PC-9 (cell line): ENCODE measurements around the gene HINFP. TPM values are rescaled to one million over a fixed set of nuclear protein-coding genes. Genes with fewer than 3 reads are reported as not detected.

Experiments used
- BruUV-seq: library from RNA; stranded (reverse); fragments of 400-500 nt; replicated peaks from 2 replicates; lab custom pipeline; 2021; lab: Mats Ljungman, UMichigan
- CTCF ChIA-PET: fragments of 300-600 bp; sonication (Branson Sonifier 250); formaldehyde crosslinking; loops from one replicate; lab custom pipeline; 2022; ENCODE audit warnings: antibody characterized with exemption; lab: Charles Lee
- POLR2A ChIA-PET: fragments of 300-600 bp; sonication (Branson Sonifier 250); formaldehyde crosslinking; loops from one replicate; lab custom pipeline; 2022; ENCODE audit warnings: antibody characterized with exemption; ENCODE audit not compliant: unreplicated experiment; lab: Charles Lee
- DNase-seq, 2 experiments: peaks; one replicate each; pipeline versions ENCODE4 v3.0.0 to v3.0.0-alpha.2; 2015 to 2022; ENCODE audit warnings: mixed read lengths in 1 of 2
- H2AFZ ChIP-seq: fragments of 200-600 bp; sonication (generic); 2 replicates; pipeline ENCODE4 v1.8.1; 2017; ENCODE audit warnings: antibody characterized with exemption
- H3F3A ChIP-seq: fragments of 200-600 bp; sonication (generic); 2 replicates; pipeline ENCODE4 v1.8.1; 2017; ENCODE audit warnings: antibody characterized with exemption, mild to moderate bottlenecking, low read depth; ENCODE audit not compliant: insufficient read depth
- H3K27ac ChIP-seq: fragments of 200-600 bp; sonication (generic); 2 replicates; pipeline ENCODE4 v1.6.1; 2016; ENCODE audit warnings: mixed run types
- H3K27me3 ChIP-seq: fragments of 200-600 bp; sonication (generic); 2 replicates; pipeline ENCODE4 v1.6.1; 2016; ENCODE audit warnings: low read depth, mixed run types; ENCODE audit not compliant: insufficient read depth
- H3K36me3 ChIP-seq: fragments of 200-600 bp; sonication (generic); 2 replicates; pipeline ENCODE4 v1.6.1; 2016; ENCODE audit warnings: low read depth, mixed run types
- H3K4me1 ChIP-seq: fragments of 200-600 bp; sonication (generic); replicated peaks from 2 replicates; pipeline ENCODE4 v1.6.1; 2016; ENCODE audit warnings: mixed run types; ENCODE audit not compliant: insufficient read depth
- H3K4me2 ChIP-seq: fragments of 200-600 bp; sonication (generic); 2 replicates; pipeline ENCODE4 v1.6.1; 2017; ENCODE audit warnings: mixed run types
- H3K4me3 ChIP-seq: fragments of 200-600 bp; sonication (generic); 2 replicates; pipeline ENCODE4 v1.6.1; 2016; ENCODE audit warnings: mixed run types
- H3K79me2 ChIP-seq: fragments of 200-600 bp; sonication (generic); 2 replicates; pipeline ENCODE4 v1.6.1; 2017; ENCODE audit warnings: low read depth, mixed run types
- H3K9me2 ChIP-seq: fragments of 200-600 bp; sonication (generic); 2 replicates; pipeline ENCODE4 v1.8.1; 2017; ENCODE audit warnings: mild to moderate bottlenecking; ENCODE audit not compliant: insufficient read depth
- H3K9me3 ChIP-seq: fragments of 200-600 bp; sonication (generic); 2 replicates; pipeline ENCODE4 v1.8.1; 2016; ENCODE audit warnings: low read depth; ENCODE audit not compliant: insufficient read depth
- H4K20me1 ChIP-seq: fragments of 200-600 bp; sonication (generic); 2 replicates; pipeline ENCODE4 v1.8.1; 2017; ENCODE audit not compliant: insufficient read depth
- EZH2 ChIP-seq: fragments of 200-600 bp; sonication (generic); IDR thresholded peaks from 2 replicates; pipeline ENCODE4 v1.8.0; 2017; ENCODE audit warnings: antibody characterized with exemption, low read depth
- intact Hi-C: fragments of 100-400 bp; cut with micrococcal nuclease; formaldehyde crosslinking; loops from one replicate; pipeline ENCODE4 v1.10.0; 2022; ENCODE audit not compliant: unreplicated experiment
- total RNA-seq: library from RNA; stranded (reverse); gene quantifications from 2 replicates; pipeline ENCODE4 v1.2.3, GENCODE V29; 2021
- TF ChIP-seq, protein P1 (sequence below): fragments of 200-600 bp; sonication (generic); conservative IDR thresholded peaks from 2 replicates; pipeline ENCODE4 v1.6.1; 2017; ENCODE audit warnings: mixed run types, antibody characterized with exemption, mild to moderate bottlenecking, moderate library complexity

The HINFP gene
- total RNA-seq, 1 experiment from 2014 or later = 35.5 TPM

DNA sequence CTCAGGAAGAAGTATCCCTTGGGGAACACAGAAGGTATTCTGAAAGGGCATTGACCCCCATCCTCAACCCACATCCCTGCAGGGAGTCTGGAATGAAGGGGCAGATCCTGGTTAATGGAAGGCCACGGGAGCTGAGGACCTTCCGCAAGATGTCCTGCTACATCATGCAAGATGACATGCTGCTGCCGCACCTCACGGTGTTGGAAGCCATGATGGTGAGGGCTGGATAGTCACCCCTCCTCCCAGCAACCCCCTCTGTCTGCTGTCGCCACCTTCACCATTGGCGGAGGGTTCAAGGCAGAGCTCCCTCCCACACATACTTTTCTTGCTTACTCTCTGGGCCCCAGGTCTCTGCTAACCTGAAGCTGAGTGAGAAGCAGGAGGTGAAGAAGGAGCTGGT lies 32.8 kb downstream of the HINFP start:
- no peaks in the 10 kb centered on the region for H4K20me1 ChIP-seq
- 0 out of 2 replicates have a peak, but pooled peaks cover 7% of the 10 kb centered on the region for H3F3A ChIP-seq
- H3K27me3 ChIP-seq = peaks cover 38% of the 10 kb centered on the region
- no peaks in the 10 kb centered on the region for H3K9me2 ChIP-seq
- TF ChIP-seq, protein P1, sequence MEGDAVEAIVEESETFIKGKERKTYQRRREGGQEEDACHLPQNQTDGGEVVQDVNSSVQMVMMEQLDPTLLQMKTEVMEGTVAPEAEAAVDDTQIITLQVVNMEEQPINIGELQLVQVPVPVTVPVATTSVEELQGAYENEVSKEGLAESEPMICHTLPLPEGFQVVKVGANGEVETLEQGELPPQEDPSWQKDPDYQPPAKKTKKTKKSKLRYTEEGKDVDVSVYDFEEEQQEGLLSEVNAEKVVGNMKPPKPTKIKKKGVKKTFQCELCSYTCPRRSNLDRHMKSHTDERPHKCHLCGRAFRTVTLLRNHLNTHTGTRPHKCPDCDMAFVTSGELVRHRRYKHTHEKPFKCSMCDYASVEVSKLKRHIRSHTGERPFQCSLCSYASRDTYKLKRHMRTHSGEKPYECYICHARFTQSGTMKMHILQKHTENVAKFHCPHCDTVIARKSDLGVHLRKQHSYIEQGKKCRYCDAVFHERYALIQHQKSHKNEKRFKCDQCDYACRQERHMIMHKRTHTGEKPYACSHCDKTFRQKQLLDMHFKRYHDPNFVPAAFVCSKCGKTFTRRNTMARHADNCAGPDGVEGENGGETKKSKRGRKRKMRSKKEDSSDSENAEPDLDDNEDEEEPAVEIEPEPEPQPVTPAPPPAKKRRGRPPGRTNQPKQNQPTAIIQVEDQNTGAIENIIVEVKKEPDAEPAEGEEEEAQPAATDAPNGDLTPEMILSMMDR = no peak
- no peak for TF ChIP-seq EZH2
- no peak overlapping the region for H3K4me2 ChIP-seq
- no peak overlapping the region for H3K27ac ChIP-seq
- POLR2A ChIA-PET = no interaction called here
- CTCF ChIA-PET = no interaction called here
- H2AFZ ChIP-seq = no peak overlapping the region
- no peak for DNase-seq
- H3K4me1 ChIP-seq = no peaks in the 10 kb centered on the region
- BruUV-seq = no TSS peak
- intact Hi-C loops = no loop called here
- H3K79me2 ChIP-seq = no peaks in the 10 kb centered on the region
- no peaks in the 10 kb centered on the region for H3K9me3 ChIP-seq
- no peaks in the 10 kb centered on the region for H3K36me3 ChIP-seq
- H3K4me3 ChIP-seq = no peak overlapping the region

DNA sequence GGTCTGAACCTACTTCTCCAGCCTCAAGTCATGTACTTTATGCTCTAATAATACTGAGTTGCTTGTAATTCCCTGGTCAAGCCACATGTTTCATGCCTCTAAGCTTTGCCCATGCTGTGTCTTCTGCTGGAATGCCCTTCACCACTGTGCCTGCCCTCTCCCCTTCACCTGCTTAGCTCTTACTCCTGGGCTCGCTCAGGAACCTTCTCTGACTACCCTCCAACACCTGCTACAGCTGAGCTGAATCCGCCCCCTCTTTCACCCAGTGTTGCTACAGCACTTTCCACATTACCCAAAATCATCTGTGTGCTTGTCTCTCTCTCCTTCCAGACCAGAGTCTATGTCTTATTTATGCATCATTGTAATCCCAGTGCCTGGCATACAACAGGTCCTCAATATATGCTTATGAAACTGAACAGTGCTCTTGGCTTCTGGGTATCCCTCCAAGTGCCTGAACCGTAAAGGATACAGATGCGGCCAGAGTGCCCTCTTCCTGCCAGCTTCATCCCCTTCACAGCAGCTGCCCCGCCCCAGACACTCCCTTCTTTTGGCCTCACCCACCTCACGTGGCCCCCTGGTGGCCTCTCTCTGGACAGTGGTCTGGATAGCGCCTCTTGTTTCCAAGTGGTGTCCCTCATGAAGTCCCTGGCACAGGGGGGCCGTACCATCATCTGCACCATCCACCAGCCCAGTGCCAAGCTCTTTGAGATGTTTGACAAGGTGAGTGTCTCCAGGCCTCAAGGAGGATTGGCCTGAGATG lies 34.5 kb downstream of the HINFP start:
- H3K36me3 ChIP-seq = no peaks in the 10 kb centered on the region
- H3K9me2 ChIP-seq = no peaks in the 10 kb centered on the region
- no TSS peak for BruUV-seq
- no peaks in the 10 kb centered on the region for H3K9me3 ChIP-seq
- H4K20me1 ChIP-seq = no peaks in the 10 kb centered on the region
- peaks cover 24% of the 10 kb centered on the region for H3K27me3 ChIP-seq
- no peak for DNase-seq
- no peak overlapping the region for H2AFZ ChIP-seq
- ChIA-PET POLR2A (interaction anchor here (0.6 kb wide), 1 partner anchor 50 kb away, joined by 6 read pairs; no protein-coding TSS in a partner anchor), CTCF (interaction anchor here (1.2 kb wide), 1 partner anchor 11 kb away, joined by 5 read pairs; no protein-coding TSS in a partner anchor)
- H3K79me2 ChIP-seq = no peaks in the 10 kb centered on the region
- TF ChIP-seq EZH2 = no peak
- TF ChIP-seq, protein P1 = peak; percentile 50; the same call in 1 of the 2 replicates
- H3K27ac ChIP-seq = no peak overlapping the region
- no peaks in the 10 kb centered on the region for H3K4me1 ChIP-seq
- no peaks in the 10 kb centered on the region for H3F3A ChIP-seq
- H3K4me2 ChIP-seq = no peak overlapping the region
- intact Hi-C loops = no loop called here
- H3K4me3 ChIP-seq = no peak overlapping the region

DNA sequence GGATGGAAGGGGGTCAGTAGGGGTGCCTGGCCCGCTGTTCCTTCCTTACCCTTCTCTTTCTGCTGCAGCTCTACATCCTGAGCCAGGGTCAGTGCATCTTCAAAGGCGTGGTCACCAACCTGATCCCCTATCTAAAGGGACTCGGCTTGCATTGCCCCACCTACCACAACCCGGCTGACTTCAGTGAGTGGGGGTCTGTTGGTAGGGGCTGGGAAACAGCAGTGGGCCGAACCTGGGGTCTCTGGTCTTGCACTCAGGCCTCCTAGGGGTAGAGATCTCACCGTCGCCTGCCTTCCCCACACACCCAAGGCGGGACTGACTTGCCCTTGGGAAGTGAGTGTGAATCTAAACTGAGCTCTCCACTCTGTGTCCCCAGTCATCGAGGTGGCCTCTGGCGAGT lies 35.1 kb downstream of the HINFP start:
- Histone ChIP-seq H3K36me3 (no peaks in the 10 kb centered on the region), H3K27ac (no peak overlapping the region), H3K9me3 (no peaks in the 10 kb centered on the region), H2AFZ (no peak overlapping the region), H4K20me1 (no peaks in the 10 kb centered on the region), H3K4me2 (no peak overlapping the region), H3K4me1 (no peaks in the 10 kb centered on the region), H3K79me2 (no peaks in the 10 kb centered on the region), H3K9me2 (no peaks in the 10 kb centered on the region), H3K4me3 (no peak overlapping the region), H3K27me3 (peaks cover 25% of the 10 kb centered on the region), H3F3A (no peaks in the 10 kb centered on the region)
- BruUV-seq = no TSS peak
- ChIA-PET CTCF (interaction anchor here (0.9 to 1.2 kb wide), 2 partner anchors 10 to 12 kb away, joined by 3 to 5 read pairs; no protein-coding TSS in a partner anchor), POLR2A (interaction anchor here (0.6 kb wide), 2 partner anchors 50 to 535 kb away, joined by 6 to 8 read pairs; no protein-coding TSS in a partner anchor)
- intact Hi-C loops = no loop called here
- TF ChIP-seq, protein P1 = 0 out of 2 replicates have a peak, but pooled peaks have one; percentile 14
- no peak for TF ChIP-seq EZH2
- DNase-seq = no peak
